Glutamatergic neuron (in vitro differentiated cells): Measurements from ENCODE around the gene FAM118B. TPM values are rescaled to one million over a fixed set of nuclear protein-coding genes. Genes with fewer than 3 reads are reported as not detected.

Experiments used
- DNase-seq: peaks from one replicate; pipeline ENCODE4 v3.0.0; 2022
- H3K27ac Mint-ChIP-seq: one replicate; pipeline ENCODE4 v1.8.0; 2020; ENCODE audit warnings: mild to moderate bottlenecking, mixed read lengths, inconsistent platforms; ENCODE audit not compliant: unreplicated experiment
- H3K27me3 Mint-ChIP-seq: one replicate; pipeline ENCODE4 v1.8.0; 2020; ENCODE audit warnings: mild to moderate bottlenecking, moderate library complexity, mixed read lengths, inconsistent platforms; ENCODE audit not compliant: unreplicated experiment
- H3K36me3 Mint-ChIP-seq: one replicate; pipeline ENCODE4 v1.8.0; 2020; ENCODE audit warnings: mild to moderate bottlenecking, mixed read lengths, inconsistent platforms; ENCODE audit not compliant: unreplicated experiment
- H3K4me1 Mint-ChIP-seq: one replicate; pipeline ENCODE4 v1.8.0; 2020; ENCODE audit warnings: mild to moderate bottlenecking, low read depth, mixed read lengths, inconsistent platforms; ENCODE audit not compliant: unreplicated experiment
- H3K4me3 Mint-ChIP-seq: one replicate; pipeline ENCODE4 v1.8.0; 2020; ENCODE audit warnings: mild to moderate bottlenecking, mixed read lengths, inconsistent platforms; ENCODE audit not compliant: unreplicated experiment
- H3K9me3 Mint-ChIP-seq: one replicate; pipeline ENCODE4 v1.8.0; 2020; ENCODE audit warnings: mild to moderate bottlenecking, moderate library complexity, mixed read lengths, inconsistent platforms; ENCODE audit not compliant: unreplicated experiment
- CTCF ChIP-seq: fragments of 200-600 bp; sonication (generic); IDR thresholded peaks from one replicate; pipeline ENCODE4 v1.5.0; 2021; ENCODE audit not compliant: partially characterized antibody, unreplicated experiment
- total RNA-seq: library from RNA; stranded (reverse); fragmentation: NEBNext Ultra II Directional; extraction: Animal tissue kit (Norgen Biotek cat#: 25700); gene quantifications from one replicate; pipeline ENCODE4 v1.2.1, GENCODE V29; 2021; ENCODE audit not compliant: unreplicated experiment

Gene FAM118B
- total RNA-seq, 1 donor from 2014 or later, result 33.0 TPM

- H3K4me3 Mint-ChIP-seq, result no peak overlapping the region
- H3K4me1 Mint-ChIP-seq, result peaks cover 19% of the 10 kb centered on the region
- no peak for TF ChIP-seq CTCF
- H3K27ac Mint-ChIP-seq, result no peak overlapping the region
- H3K27me3 Mint-ChIP-seq, result peaks cover 13% of the 10 kb centered on the region
- no peaks in the 10 kb centered on the region for H3K36me3 Mint-ChIP-seq
- no peak for DNase-seq
- H3K9me3 Mint-ChIP-seq, result peaks cover 14% of the 10 kb centered on the region
These were observed 46.8 kb upstream of the FAM118B start for GRCh38 chr11:126164781-126165180.

GRCh38 chr11:126165311-126165720 is 46.3 kb upstream of the FAM118B start:
- Mint-ChIP-seq H3K4me3 (no peak overlapping the region), H3K27ac (no peak overlapping the region), H3K4me1 (peaks cover 18% of the 10 kb centered on the region), H3K27me3 (peaks cover 13% of the 10 kb centered on the region), H3K9me3 (peaks cover 14% of the 10 kb centered on the region), H3K36me3 (no peaks in the 10 kb centered on the region)
- DNase-seq, result no peak
- TF ChIP-seq CTCF, result no peak

- DNase-seq, result no peak
- Mint-ChIP-seq H3K9me3 (peaks cover 14% of the 10 kb centered on the region), H3K4me3 (no peak overlapping the region), H3K36me3 (no peaks in the 10 kb centered on the region), H3K27ac (no peak overlapping the region), H3K4me1 (peaks cover 18% of the 10 kb centered on the region), H3K27me3 (peaks cover 13% of the 10 kb centered on the region)
- no peak for TF ChIP-seq CTCF
These were observed 45.8 kb upstream of the FAM118B start for GRCh38 chr11:126165757-126166156.

GRCh38 chr11:126166413-126166812 is 45.2 kb upstream of the FAM118B start:
- DNase-seq, result no peak
- TF ChIP-seq CTCF, result no peak
- Mint-ChIP-seq H3K4me1 (peaks cover 18% of the 10 kb centered on the region), H3K27ac (no peak overlapping the region), H3K36me3 (no peaks in the 10 kb centered on the region), H3K4me3 (no peak overlapping the region), H3K27me3 (peaks cover 13% of the 10 kb centered on the region), H3K9me3 (peaks cover 15% of the 10 kb centered on the region)

GRCh38 chr11:126167488-126167887 is 44.1 kb upstream of the FAM118B start:
- H3K27ac Mint-ChIP-seq, result no peak overlapping the region

More at GRCh38 chr11:126167488-126167887, 44.1 kb upstream of the FAM118B start:
- TF ChIP-seq CTCF, result no peak
- Mint-ChIP-seq H3K9me3 (peaks cover 12% of the 10 kb centered on the region), H3K4me1 (peaks cover 14% of the 10 kb centered on the region), H3K27me3 (peaks cover 9% of the 10 kb centered on the region), H3K36me3 (no peaks in the 10 kb centered on the region), H3K4me3 (no peak overlapping the region)
- DNase-seq, result no peak
